PC-3 (cell line): ENCODE data around the gene FAM107B. TPM values are rescaled to one million over a fixed set of nuclear protein-coding genes. Genes with fewer than 3 reads are reported as not detected.

Experiments used
- ATAC-seq: fragments of 200-7000 bp; cut with Tn5 transposase; 2 replicates; pipeline ENCODE4 v1.9.1; 2020; ENCODE audit warnings: mild to moderate bottlenecking, moderate library complexity
- BruUV-seq: library from RNA; stranded (reverse); fragments of 400-500 nt; replicated peaks from 2 replicates; lab custom pipeline; 2021; lab: Mats Ljungman, UMichigan
- CTCF ChIA-PET: fragments of 300-600 bp; sonication (Branson Sonifier 250); formaldehyde crosslinking; loops from one replicate; lab custom pipeline; 2022; ENCODE audit warnings: antibody characterized with exemption; lab: Charles Lee
- POLR2A ChIA-PET: fragments of 300-600 bp; sonication (Branson Sonifier 250); formaldehyde crosslinking; loops from one replicate; lab custom pipeline; 2022; ENCODE audit warnings: antibody characterized with exemption; ENCODE audit not compliant: unreplicated experiment; lab: Charles Lee
- DNase-seq: peaks from one replicate; pipeline ENCODE4 v3.0.0-alpha.2; 2015
- H2AFZ ChIP-seq: fragments of 300-600 bp; sonication (generic); 2 replicates; pipeline ENCODE4 v1.6.0; 2016; ENCODE audit warnings: antibody characterized with exemption, low read length
- H3F3A ChIP-seq: fragments of 300-600 bp; sonication (generic); one replicate; pipeline ENCODE4 v1.6.0; 2017; ENCODE audit warnings: antibody characterized with exemption, low read length, control low read depth, mild to moderate bottlenecking; ENCODE audit not compliant: unreplicated experiment
- H3K27ac ChIP-seq: fragments of 300-600 bp; sonication (generic); 2 replicates; pipeline ENCODE4 v1.5.1; 2016; ENCODE audit warnings: mild to moderate bottlenecking, low read length
- H3K27me3 ChIP-seq: fragments of 300-600 bp; sonication (generic); 2 replicates; pipeline ENCODE4 v1.6.1; 2016; ENCODE audit warnings: low read length, mixed read lengths
- H3K36me3 ChIP-seq: fragments of 300-600 bp; sonication (generic); 2 replicates; pipeline ENCODE4 v1.6.1; 2016; ENCODE audit warnings: low read depth, mixed run types, low read length, mixed read lengths
- H3K4me1 ChIP-seq: fragments of 300-600 bp; sonication (generic); 2 replicates; pipeline ENCODE4 v1.5.1; 2016; ENCODE audit warnings: low read length; ENCODE audit not compliant: insufficient read depth
- H3K4me2 ChIP-seq: fragments of 300-600 bp; sonication (generic); 2 replicates; pipeline ENCODE4 v1.6.0; 2016; ENCODE audit warnings: low read length
- H3K4me3 ChIP-seq: fragments of 300-600 bp; sonication (generic); 2 replicates; pipeline ENCODE4 v1.5.1; 2016; ENCODE audit warnings: mild to moderate bottlenecking, low read length, mixed read lengths
- H3K79me2 ChIP-seq: fragments of 300-600 bp; sonication (generic); 2 replicates; pipeline ENCODE4 v1.6.1; 2017; ENCODE audit warnings: low read length, mixed read lengths
- H3K9ac ChIP-seq: fragments of 300-600 bp; sonication (generic); 2 replicates; pipeline ENCODE4 v1.6.0; 2016; ENCODE audit warnings: mild to moderate bottlenecking, low read length
- H3K9me2 ChIP-seq: fragments of 300-600 bp; sonication (generic); replicated peaks from 2 replicates; pipeline ENCODE4 v1.6.1; 2016; ENCODE audit warnings: mixed run types, low read length, mixed read lengths
- H3K9me3 ChIP-seq: fragments of 300-600 bp; sonication (generic); 2 replicates; pipeline ENCODE4 v1.6.1; 2016; ENCODE audit warnings: low read length, mixed read lengths
- H4K20me1 ChIP-seq: fragments of 300-600 bp; sonication (generic); 2 replicates; pipeline ENCODE4 v1.6.1; 2016; ENCODE audit warnings: low read length, mixed read lengths
- CTCF ChIP-seq: fragments of 300-600 bp; sonication (generic); conservative IDR thresholded peaks from 2 replicates; pipeline ENCODE4 v1.5.1; 2017; ENCODE audit warnings: antibody characterized with exemption, low read depth, mild to moderate bottlenecking, low read length
- EZH2 ChIP-seq: fragments of 300-600 bp; sonication (generic); IDR thresholded peaks from one replicate; pipeline ENCODE4 v1.6.1; 2017; ENCODE audit warnings: antibody characterized with exemption, mild to moderate bottlenecking, low read length; ENCODE audit not compliant: unreplicated experiment
- EZH2phosphoT487 ChIP-seq: fragments of 300-600 bp; sonication (generic); IDR thresholded peaks from 2 replicates; pipeline ENCODE4 v1.6.1; 2018; ENCODE audit warnings: mild to moderate bottlenecking, antibody characterized with exemption, low read length, borderline replicate concordance
- intact Hi-C: fragments of 100-400 bp; cut with micrococcal nuclease; formaldehyde crosslinking; loops from 2 replicates; pipeline ENCODE4 v1.9.0; 2023
- total RNA-seq: library from RNA; depleted of rRNA; stranded (reverse); fragments of >200 nt; gene quantifications from 2 replicates; pipeline ENCODE4 v1.2.3, GENCODE V29; 2014

FAM107B gene
- total RNA-seq, 1 experiment from 2014 or later: 36.6 TPM

GRCh38 chr10:14700546-14700945, 74.2 kb downstream of the FAM107B start:
- Histone ChIP-seq H3K4me2 (no peak overlapping the region), H3K9ac (no peak overlapping the region), H3K27me3 (no peaks in the 10 kb centered on the region), H2AFZ (no peak overlapping the region), H3F3A (no peaks in the 10 kb centered on the region), H3K9me3 (no peaks in the 10 kb centered on the region), H3K9me2 (no peaks in the 10 kb centered on the region), H4K20me1 (no peaks in the 10 kb centered on the region), H3K79me2 (no peaks in the 10 kb centered on the region), H3K27ac (no peak overlapping the region), H3K4me3 (no peak overlapping the region), H3K4me1 (no peaks in the 10 kb centered on the region), H3K36me3 (no peaks in the 10 kb centered on the region)
- intact Hi-C loops: no loop called here
- no TSS peak for BruUV-seq
- POLR2A ChIA-PET: no interaction called here
- DNase-seq: no peak
- TF ChIP-seq CTCF (no peak), EZH2 (no peak)
- CTCF ChIA-PET: no interaction called here
- ATAC-seq: no peak

GRCh38 chr10:14699482-14699881, 75.2 kb downstream of the FAM107B start:
- Histone ChIP-seq H3K4me3 (no peak overlapping the region), H3K27ac (no peak overlapping the region), H3F3A (no peaks in the 10 kb centered on the region), H3K9me2 (no peaks in the 10 kb centered on the region), H3K9ac (no peak overlapping the region), H3K4me1 (no peaks in the 10 kb centered on the region), H4K20me1 (no peaks in the 10 kb centered on the region), H3K79me2 (no peaks in the 10 kb centered on the region), H3K27me3 (no peaks in the 10 kb centered on the region), H3K36me3 (no peaks in the 10 kb centered on the region), H3K9me3 (no peaks in the 10 kb centered on the region), H2AFZ (no peak overlapping the region), H3K4me2 (no peak overlapping the region)
- POLR2A ChIA-PET: no interaction called here
- intact Hi-C loops: no loop called here
- no peak for ATAC-seq
- CTCF ChIA-PET: no interaction called here
- TF ChIP-seq CTCF (no peak), EZH2phosphoT487 (no peak), EZH2 (no peak)
- no TSS peak for BruUV-seq
- DNase-seq: no peak

GRCh38 chr10:14698829-14699170, 75.9 kb downstream of the FAM107B start:
- no TSS peak for BruUV-seq
- ChIA-PET POLR2A (no interaction called here), CTCF (no interaction called here)
- DNase-seq (no peak), ATAC-seq (no peak)
- no peaks in the 10 kb centered on the region for H3F3A ChIP-seq
- H3K9me2 ChIP-seq: no peaks in the 10 kb centered on the region
- no peaks in the 10 kb centered on the region for H3K79me2 ChIP-seq
- no peaks in the 10 kb centered on the region for H3K4me1 ChIP-seq
- no peaks in the 10 kb centered on the region for H4K20me1 ChIP-seq
- H2AFZ ChIP-seq: no peak overlapping the region
- no peak overlapping the region for H3K4me3 ChIP-seq
- H3K36me3 ChIP-seq: no peaks in the 10 kb centered on the region
- no peak for TF ChIP-seq EZH2
- no peak overlapping the region for H3K9ac ChIP-seq
- H3K9me3 ChIP-seq: no peaks in the 10 kb centered on the region
- no peak overlapping the region for H3K27ac ChIP-seq
- no peak overlapping the region for H3K4me2 ChIP-seq
- no peaks in the 10 kb centered on the region for H3K27me3 ChIP-seq
- intact Hi-C loops: no loop called here
